H9 (cell line): ENCODE data around the gene VSTM2L. TPM values are rescaled to one million over a fixed set of nuclear protein-coding genes. Genes with fewer than 3 reads are reported as not detected.

Source experiments
- DNase-seq: peaks from one replicate; pipeline ENCODE4 v3.0.0-alpha.2; 2017
- H2AFZ ChIP-seq: one replicate; pipeline ENCODE4 v1.6.1; 2013; ENCODE audit warnings: mild to moderate bottlenecking, low read length, control low read depth, moderate library complexity
- H2AK5ac ChIP-seq: 2 replicates; pipeline ENCODE4 v1.6.1; 2013; ENCODE audit warnings: low read length, control low read depth, mixed read lengths; ENCODE audit not compliant: insufficient read length
- H2BK120ac ChIP-seq: one replicate; pipeline ENCODE4 v1.6.1; 2013; ENCODE audit warnings: low read depth, mild to moderate bottlenecking, low read length, control low read depth, inconsistent platforms; ENCODE audit not compliant: poor library complexity, severe bottlenecking
- H2BK12ac ChIP-seq: 2 replicates; pipeline ENCODE4 v1.6.1; 2013; ENCODE audit warnings: low read length, control low read depth, mixed read lengths, low read depth; ENCODE audit not compliant: insufficient read length
- H2BK15ac ChIP-seq: 2 replicates; pipeline ENCODE4 v1.6.1; 2013; ENCODE audit warnings: low read depth, low read length, control low read depth
- H2BK20ac ChIP-seq: one replicate; pipeline ENCODE4 v1.6.1; 2013; ENCODE audit warnings: low read depth, mild to moderate bottlenecking, low read length, control low read depth, inconsistent platforms; ENCODE audit not compliant: poor library complexity, severe bottlenecking
- H2BK5ac ChIP-seq: 2 replicates; pipeline ENCODE4 v1.6.1; 2013; ENCODE audit warnings: low read length, control low read depth, mixed read lengths; ENCODE audit not compliant: insufficient read length
- H3K14ac ChIP-seq: 2 replicates; pipeline ENCODE4 v1.6.1; 2013; ENCODE audit warnings: low read length, control low read depth; ENCODE audit not compliant: insufficient read depth
- H3K18ac ChIP-seq: 2 replicates; pipeline ENCODE4 v1.6.1; 2013; ENCODE audit warnings: low read depth, mild to moderate bottlenecking, mixed read lengths, low read length, control low read depth; ENCODE audit not compliant: insufficient read length
- H3K23ac ChIP-seq: 2 replicates; pipeline ENCODE4 v1.6.1; 2013; ENCODE audit warnings: low read length, control low read depth, mixed read lengths, low read depth; ENCODE audit not compliant: insufficient read length
- H3K23me2 ChIP-seq: 2 replicates; pipeline ENCODE4 v1.6.1; 2013; ENCODE audit warnings: low read depth, mild to moderate bottlenecking, mixed read lengths, low read length, control low read depth; ENCODE audit not compliant: insufficient read length, poor library complexity, severe bottlenecking
- H3K27ac ChIP-seq: 2 replicates; pipeline ENCODE4 v1.5.1; 2013; ENCODE audit warnings: low read length, control low read depth, mixed read lengths, low read depth; ENCODE audit not compliant: insufficient read length
- H3K27me3 ChIP-seq: 2 replicates; pipeline ENCODE4 v1.6.1; 2013; ENCODE audit warnings: low read length, control low read depth, inconsistent platforms; ENCODE audit not compliant: insufficient read depth
- H3K4ac ChIP-seq: 2 replicates; pipeline ENCODE4 v1.6.1; 2013; ENCODE audit warnings: low read depth, mild to moderate bottlenecking, control low read depth, inconsistent platforms, low read length, moderate library complexity
- H3K4me1 ChIP-seq: 2 replicates; pipeline ENCODE4 v1.6.1; 2013; ENCODE audit warnings: low read length, control low read depth, inconsistent platforms; ENCODE audit not compliant: insufficient read depth
- H3K4me2 ChIP-seq: 2 replicates; pipeline ENCODE4 v1.6.1; 2013; ENCODE audit warnings: low read length, control low read depth, mixed read lengths; ENCODE audit not compliant: insufficient read length, insufficient read depth
- H3K56ac ChIP-seq: 2 replicates; pipeline ENCODE4 v1.6.1; 2013; ENCODE audit warnings: low read depth, mild to moderate bottlenecking, mixed read lengths, low read length, control low read depth; ENCODE audit not compliant: insufficient read length
- H3K79me1 ChIP-seq: 2 replicates; pipeline ENCODE4 v1.6.1; 2013; ENCODE audit warnings: low read depth, mild to moderate bottlenecking, moderate library complexity, low read length, control low read depth, inconsistent platforms; ENCODE audit not compliant: insufficient read depth, poor library complexity, severe bottlenecking
- H3K79me2 ChIP-seq: 2 replicates; pipeline ENCODE4 v1.6.1; 2013; ENCODE audit warnings: low read length, control low read depth, inconsistent platforms; ENCODE audit not compliant: insufficient read depth
- H3K9ac ChIP-seq: 2 replicates; pipeline ENCODE4 v1.6.1; 2013; ENCODE audit warnings: low read length, control low read depth, mixed read lengths; ENCODE audit not compliant: insufficient read length; ENCODE audit errors: extremely low read depth
- H3K9me3 ChIP-seq: one replicate; pipeline ENCODE4 v1.6.1; 2013; ENCODE audit warnings: low read depth, low read length, inconsistent platforms; ENCODE audit not compliant: control insufficient read depth
- H3T11ph ChIP-seq: one replicate; pipeline ENCODE4 v1.6.1; 2013; ENCODE audit warnings: mild to moderate bottlenecking, low read length, control low read depth, inconsistent platforms
- H4K20me1 ChIP-seq: one replicate; pipeline ENCODE4 v1.6.1; 2013; ENCODE audit not compliant: control insufficient read depth, insufficient read length, insufficient read depth
- H4K5ac ChIP-seq: 2 replicates; pipeline ENCODE4 v1.6.1; 2013; ENCODE audit warnings: low read depth, mild to moderate bottlenecking, mixed read lengths, low read length, control low read depth; ENCODE audit not compliant: insufficient read length
- H4K8ac ChIP-seq: replicated peaks from 2 replicates; pipeline ENCODE4 v1.6.1; 2013; ENCODE audit warnings: low read length, control low read depth, mixed read lengths, low read depth; ENCODE audit not compliant: insufficient read length
- H4K91ac ChIP-seq: 2 replicates; pipeline ENCODE4 v1.6.1; 2013; ENCODE audit warnings: low read depth, mild to moderate bottlenecking, moderate library complexity, mixed read lengths, low read length, control low read depth; ENCODE audit not compliant: insufficient read length
- H3K27ac Mint-ChIP-seq, 3 experiments: 2 replicates in 2 of 3; 3 replicates in 1 of 3; pipeline ENCODE4 v1.8.0; 2020 to 2021; ENCODE audit warnings: mixed read lengths in 3 of 3, mild to moderate bottlenecking in 1 of 3, moderate library complexity in 1 of 3
- H3K27me3 Mint-ChIP-seq: 2 replicates; pipeline ENCODE4 v1.8.0; 2021; ENCODE audit warnings: low read depth, mild to moderate bottlenecking, moderate library complexity, mixed read lengths
- H3K36me3 Mint-ChIP-seq, 3 experiments: 2 replicates in 2 of 3; 3 replicates in 1 of 3; pipeline ENCODE4 v1.8.0; 2020 to 2021; ENCODE audit warnings: low read depth in 3 of 3, mixed read lengths in 3 of 3; ENCODE audit not compliant: insufficient read depth in 1 of 3
- H3K4me1 Mint-ChIP-seq, 2 experiments: 2 replicates each; pipeline ENCODE4 v1.8.0; 2020; ENCODE audit warnings: mixed read lengths in 2 of 2
- H3K4me3 Mint-ChIP-seq, 2 experiments: 2 replicates in 1 of 2; 3 replicates in 1 of 2; pipeline ENCODE4 v1.8.0; 2020 to 2021; ENCODE audit warnings: mild to moderate bottlenecking in 2 of 2, mixed read lengths in 2 of 2, moderate library complexity in 1 of 2
- H3K9me3 Mint-ChIP-seq, 2 experiments: 2 replicates in 1 of 2; 3 replicates in 1 of 2; pipeline ENCODE4 v1.8.0; 2020; ENCODE audit warnings: mild to moderate bottlenecking in 2 of 2, mixed read lengths in 2 of 2, moderate library complexity in 1 of 2
- WGBS: extraction: QIAGEN DNeasy Blood & Tissue Kit; methylation state at CpG from one replicate; pipeline ENCODE4 v1.1.7; 2013; ENCODE audit warnings: missing lambda C conversion rate, low lambda C conversion rate, mixed read lengths; ENCODE audit not compliant: insufficient read length; ENCODE audit errors: extremely low coverage; 5-methylcytosine and 5-hydroxymethylcytosine counted together
- total RNA-seq: library from RNA; stranded (reverse); gene quantifications from 2 replicates; pipeline ENCODE4 v1.2.1, GENCODE V29; 2021
- TF ChIP-seq, protein P1 (sequence below): fragments of 200-600 bp; sonication (generic); conservative IDR thresholded peaks from 3 replicates; pipeline ENCODE4 v1.8.0; 2021; ENCODE audit warnings: antibody characterized with exemption, mild to moderate bottlenecking

VSTM2L gene
- total RNA-seq, 1 experiment from 2014 or later = 2.1 TPM

DNA sequence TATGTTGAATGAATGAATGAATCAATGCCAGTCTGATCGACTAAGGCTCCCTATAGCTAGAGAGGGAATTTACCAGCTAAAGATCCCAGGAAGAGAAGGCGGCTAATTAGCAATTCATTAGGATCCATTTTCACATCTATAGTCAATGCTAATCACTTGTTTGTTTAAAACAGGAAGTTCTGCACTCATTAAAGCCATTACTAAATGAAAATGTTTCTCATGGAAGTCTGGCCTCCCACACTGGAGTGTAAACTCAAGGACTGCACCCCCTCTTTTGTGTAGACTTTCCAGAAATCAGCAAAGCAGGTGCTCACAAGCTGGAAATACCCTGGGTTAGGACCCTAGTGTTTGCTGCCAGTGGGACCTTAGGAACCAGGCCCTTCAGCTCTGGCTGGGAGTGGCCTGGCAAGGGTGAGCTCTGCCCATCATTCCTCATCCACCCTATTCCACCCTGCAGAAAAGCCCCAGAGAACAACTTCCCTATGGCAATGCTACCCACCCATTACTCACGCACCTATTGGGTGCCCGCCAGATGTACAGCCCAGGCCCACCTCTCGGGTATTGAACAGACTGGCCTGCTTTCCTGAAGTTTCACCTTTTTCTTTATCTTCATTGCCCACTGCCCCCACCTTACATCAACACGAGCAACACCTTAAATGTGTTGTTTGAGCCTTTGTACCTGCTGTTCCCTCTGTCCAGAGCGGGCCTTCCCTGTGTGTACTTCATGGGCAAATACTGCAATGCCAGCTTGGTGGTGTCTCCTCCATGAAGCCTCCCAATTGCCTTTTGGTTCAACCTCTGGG is 69.5 kb downstream of the VSTM2L start:
- Histone ChIP-seq H3K56ac (no peak overlapping the region), H2AFZ (no peak overlapping the region), H3K9me3 (peaks cover 5% of the 10 kb centered on the region), H2BK15ac (no peak overlapping the region), H3K4me1 (peaks cover 10% of the 10 kb centered on the region; the same call in 1 of the 2 replicates), H2BK5ac (no peak overlapping the region), H2BK20ac (no peak overlapping the region), H3K79me1 (no peaks in the 10 kb centered on the region), H4K5ac (no peak overlapping the region), H4K91ac (no peak overlapping the region), H3K4ac (no peak overlapping the region), H3K18ac (no peak overlapping the region), H3K9ac (no peak overlapping the region), H2BK12ac (no peak overlapping the region), H4K8ac (no peak overlapping the region), H3K23me2 (peaks cover 3% of the 10 kb centered on the region), H3K14ac (no peak overlapping the region), H2AK5ac (no peak overlapping the region), H3T11ph (no peak overlapping the region), H3K79me2 (no peaks in the 10 kb centered on the region), H3K4me2 (no peak overlapping the region), H3K23ac (no peak overlapping the region), H4K20me1 (no peaks in the 10 kb centered on the region), H3K27ac (no peak overlapping the region), H3K27me3 (no peaks in the 10 kb centered on the region; the same call in 1 of the 2 replicates), H2BK120ac (no peak overlapping the region)
- no peak for DNase-seq
- Mint-ChIP-seq H3K27me3 (peaks cover 19% of the 10 kb centered on the region), H3K36me3 (peaks cover 5 to 12% (median 6%) of the 10 kb centered on the region in 3 experiments), H3K27ac (no peak overlapping the region), H3K9me3 (peaks cover 8 to 16% of the 10 kb centered on the region in 2 experiments), H3K4me3 (peak overlapping the region in 1 of 2 experiments; percentile 25; a peak in 2 of 5 replicates), H3K4me1 (peaks cover 52 to 59% of the 10 kb centered on the region in 2 experiments)
- WGBS = no CpG with 5 or more reads among the region's 7 CpGs
- TF ChIP-seq, protein P1, sequence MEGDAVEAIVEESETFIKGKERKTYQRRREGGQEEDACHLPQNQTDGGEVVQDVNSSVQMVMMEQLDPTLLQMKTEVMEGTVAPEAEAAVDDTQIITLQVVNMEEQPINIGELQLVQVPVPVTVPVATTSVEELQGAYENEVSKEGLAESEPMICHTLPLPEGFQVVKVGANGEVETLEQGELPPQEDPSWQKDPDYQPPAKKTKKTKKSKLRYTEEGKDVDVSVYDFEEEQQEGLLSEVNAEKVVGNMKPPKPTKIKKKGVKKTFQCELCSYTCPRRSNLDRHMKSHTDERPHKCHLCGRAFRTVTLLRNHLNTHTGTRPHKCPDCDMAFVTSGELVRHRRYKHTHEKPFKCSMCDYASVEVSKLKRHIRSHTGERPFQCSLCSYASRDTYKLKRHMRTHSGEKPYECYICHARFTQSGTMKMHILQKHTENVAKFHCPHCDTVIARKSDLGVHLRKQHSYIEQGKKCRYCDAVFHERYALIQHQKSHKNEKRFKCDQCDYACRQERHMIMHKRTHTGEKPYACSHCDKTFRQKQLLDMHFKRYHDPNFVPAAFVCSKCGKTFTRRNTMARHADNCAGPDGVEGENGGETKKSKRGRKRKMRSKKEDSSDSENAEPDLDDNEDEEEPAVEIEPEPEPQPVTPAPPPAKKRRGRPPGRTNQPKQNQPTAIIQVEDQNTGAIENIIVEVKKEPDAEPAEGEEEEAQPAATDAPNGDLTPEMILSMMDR = no peak
